GM20000 (cell line): ENCODE data around the gene SDK2.

ENCODE experiments used
- DNase-seq: peaks from one replicate; pipeline ENCODE4 v3.0.0; 2012; ENCODE audit warnings: low spot score
- TF ChIP-seq, protein P1 (sequence below): IDR thresholded peaks from 2 replicates; pipeline ENCODE4 v1.5.1; 2012; ENCODE audit warnings: mild to moderate bottlenecking, control low read depth; ENCODE audit errors: extremely low read depth, missing control alignments

Gene SDK2

DNA sequence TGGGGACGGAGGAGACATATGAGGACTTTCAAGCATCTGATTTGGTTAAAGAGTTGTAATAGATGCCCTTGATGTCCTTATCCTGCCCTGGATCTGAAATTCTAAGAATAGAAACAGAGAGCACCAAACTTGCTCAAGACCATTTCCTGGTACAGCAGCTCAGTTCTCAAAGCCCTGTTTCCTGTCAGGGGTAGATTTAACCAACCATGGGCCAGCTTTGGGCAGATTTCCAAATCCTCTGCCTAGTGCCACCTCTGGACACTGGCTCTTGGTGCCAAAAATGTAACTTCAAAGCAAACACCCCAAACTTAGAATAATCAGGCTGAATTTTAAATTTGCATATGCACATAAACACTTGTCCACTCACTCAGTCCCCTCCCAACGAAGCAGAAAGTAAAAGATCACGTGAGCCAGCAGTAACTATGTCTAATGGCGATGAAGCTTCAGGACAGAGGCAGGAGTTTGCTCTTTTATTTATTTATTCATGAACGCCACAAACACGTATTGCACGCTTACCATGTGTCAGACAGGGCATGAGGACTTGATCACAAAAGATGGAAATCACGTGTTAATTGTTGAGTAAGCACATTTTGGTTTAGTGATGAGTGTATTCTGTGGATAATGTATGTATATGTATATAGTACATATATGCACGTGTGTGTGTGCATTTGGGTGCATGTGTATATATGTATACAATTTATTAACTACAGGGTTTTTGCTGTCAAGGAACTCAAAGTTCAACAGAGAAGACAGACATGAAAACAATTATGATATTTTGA lies 23.1 kb upstream of the SDK2 start:
- TF ChIP-seq, protein P1, sequence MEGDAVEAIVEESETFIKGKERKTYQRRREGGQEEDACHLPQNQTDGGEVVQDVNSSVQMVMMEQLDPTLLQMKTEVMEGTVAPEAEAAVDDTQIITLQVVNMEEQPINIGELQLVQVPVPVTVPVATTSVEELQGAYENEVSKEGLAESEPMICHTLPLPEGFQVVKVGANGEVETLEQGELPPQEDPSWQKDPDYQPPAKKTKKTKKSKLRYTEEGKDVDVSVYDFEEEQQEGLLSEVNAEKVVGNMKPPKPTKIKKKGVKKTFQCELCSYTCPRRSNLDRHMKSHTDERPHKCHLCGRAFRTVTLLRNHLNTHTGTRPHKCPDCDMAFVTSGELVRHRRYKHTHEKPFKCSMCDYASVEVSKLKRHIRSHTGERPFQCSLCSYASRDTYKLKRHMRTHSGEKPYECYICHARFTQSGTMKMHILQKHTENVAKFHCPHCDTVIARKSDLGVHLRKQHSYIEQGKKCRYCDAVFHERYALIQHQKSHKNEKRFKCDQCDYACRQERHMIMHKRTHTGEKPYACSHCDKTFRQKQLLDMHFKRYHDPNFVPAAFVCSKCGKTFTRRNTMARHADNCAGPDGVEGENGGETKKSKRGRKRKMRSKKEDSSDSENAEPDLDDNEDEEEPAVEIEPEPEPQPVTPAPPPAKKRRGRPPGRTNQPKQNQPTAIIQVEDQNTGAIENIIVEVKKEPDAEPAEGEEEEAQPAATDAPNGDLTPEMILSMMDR: no peak
- no peak for DNase-seq

DNA sequence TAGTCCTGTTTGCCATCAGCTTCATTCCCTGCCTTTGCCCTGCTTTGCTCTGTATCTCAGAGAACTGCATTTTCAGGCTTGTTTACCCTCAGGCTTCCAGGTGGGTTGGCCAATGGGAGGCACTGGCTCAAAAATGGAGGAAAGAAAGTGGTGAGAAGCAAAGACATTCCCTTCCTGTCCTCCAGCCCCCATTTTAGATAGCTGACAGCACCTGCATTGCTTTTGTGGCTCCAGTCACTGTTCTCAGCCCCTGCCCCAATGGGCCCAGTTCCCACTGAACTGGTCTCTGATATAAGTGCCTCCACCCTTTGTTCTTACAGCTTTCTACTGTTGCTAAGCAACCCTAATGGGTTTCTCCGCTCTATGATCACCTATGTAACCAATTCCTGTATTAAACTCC lies 19.4 kb upstream of the SDK2 start:
- TF ChIP-seq, protein P1: no peak
- no peak for DNase-seq

DNA sequence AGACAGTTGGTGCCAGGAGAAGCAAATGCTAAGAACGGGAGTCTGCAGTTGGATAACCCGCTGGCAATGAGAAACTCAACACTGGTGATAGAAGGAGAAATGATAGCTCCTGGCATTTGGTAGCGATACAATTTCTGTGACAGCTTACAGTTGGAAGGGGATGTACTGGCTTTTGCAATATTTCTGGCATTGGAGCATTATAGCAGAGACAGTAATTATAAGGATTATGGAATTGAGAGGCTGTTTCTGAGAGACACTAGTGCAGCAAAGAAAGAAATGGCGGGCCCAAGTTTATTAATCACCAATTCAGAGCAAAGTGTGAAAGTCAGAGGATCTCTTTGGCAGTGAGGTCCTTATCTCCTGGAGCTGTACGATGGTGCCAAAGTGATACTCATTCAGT lies 16.1 kb upstream of the SDK2 start:
- TF ChIP-seq, protein P1: no peak
- DNase-seq: no peak

DNA sequence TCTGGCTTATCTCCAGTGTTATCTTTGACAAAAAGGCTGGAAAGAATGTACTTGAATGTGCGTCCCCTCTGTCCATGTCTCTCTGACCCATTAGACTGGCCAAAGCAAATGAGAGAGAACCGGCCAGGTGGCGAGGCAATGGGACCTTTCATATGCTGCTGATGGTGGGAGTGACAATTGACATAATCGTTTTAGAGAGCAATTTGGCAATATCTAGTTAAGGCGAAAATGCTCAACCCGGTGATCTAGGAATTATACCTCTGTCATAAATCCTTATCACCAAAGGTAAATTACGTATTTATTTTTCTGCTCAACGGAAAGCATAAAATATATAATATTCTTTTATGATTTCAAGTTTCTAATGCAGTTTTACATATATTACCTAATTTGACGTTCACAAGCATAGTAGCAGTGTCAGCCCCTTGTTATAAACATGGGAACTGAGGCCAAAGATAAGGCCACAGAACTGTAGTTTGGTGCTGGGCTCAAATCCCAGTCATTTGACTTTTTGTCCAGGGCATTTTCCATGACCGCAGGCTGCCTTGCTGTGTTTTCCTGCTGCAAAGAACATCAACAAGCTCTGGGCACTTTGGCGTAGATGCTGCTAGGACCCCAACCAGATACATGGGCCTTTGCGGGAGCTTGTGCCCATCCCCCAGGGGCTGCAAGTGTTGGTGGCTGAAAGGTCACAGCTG lies 14.7 kb upstream of the SDK2 start:
- TF ChIP-seq, protein P1: no peak

DNA sequence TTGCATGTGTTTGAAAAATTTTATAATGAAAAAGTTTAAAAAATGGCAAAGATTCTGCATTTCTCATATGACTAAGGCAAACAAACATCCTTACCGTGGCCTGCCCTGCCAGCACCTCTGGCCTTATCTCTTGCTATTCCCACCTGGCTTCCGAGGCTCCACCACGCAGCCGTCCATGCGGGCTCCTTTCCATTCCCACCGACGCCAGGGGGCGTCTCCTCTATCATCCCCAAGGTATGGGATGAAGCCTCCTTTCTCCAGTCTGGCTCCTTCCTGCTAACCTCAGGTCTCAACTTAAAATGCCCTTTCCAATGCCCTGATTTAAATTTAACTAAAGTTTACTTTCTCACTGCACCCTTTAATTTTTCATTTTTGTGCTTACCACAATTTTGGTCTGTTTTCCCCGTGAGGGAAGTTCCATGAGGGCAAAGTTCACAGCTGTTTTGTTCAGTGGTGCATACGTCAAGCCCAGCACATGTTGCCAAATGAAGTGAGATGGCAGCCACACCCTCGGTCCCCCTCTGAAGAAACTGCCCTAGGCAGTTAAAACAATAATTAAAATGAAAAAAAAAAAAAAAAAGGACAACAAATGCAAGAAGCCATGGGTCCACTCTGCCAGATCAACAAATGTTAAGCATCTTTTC lies 13.3 kb upstream of the SDK2 start:
- TF ChIP-seq, protein P1: no peak

More for the DNA sequence above, 14.7 kb upstream of the SDK2 start:
- no peak for DNase-seq

DNA sequence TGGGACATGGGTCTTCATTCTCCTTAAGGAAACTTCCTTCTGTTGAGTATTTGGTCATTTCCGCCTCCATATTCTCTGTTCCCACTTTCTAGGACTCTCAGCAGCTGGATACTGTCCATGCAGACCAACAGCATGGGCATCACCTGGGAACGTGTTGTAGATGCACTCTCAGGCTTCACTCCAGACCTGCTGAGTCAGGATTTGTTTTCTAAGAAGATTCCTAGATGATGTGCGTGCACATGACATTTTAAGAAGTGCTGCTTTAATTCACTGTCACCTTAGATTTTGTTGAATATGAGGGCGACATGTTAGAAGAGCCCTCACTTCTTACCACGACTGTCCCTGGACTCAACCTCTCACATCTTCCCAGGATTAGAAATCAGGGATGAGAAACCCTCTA lies 10.0 kb upstream of the SDK2 start:
- no peak for DNase-seq
- TF ChIP-seq, protein P1: no peak

More for the DNA sequence above, 13.3 kb upstream of the SDK2 start:
- no peak for DNase-seq

DNA sequence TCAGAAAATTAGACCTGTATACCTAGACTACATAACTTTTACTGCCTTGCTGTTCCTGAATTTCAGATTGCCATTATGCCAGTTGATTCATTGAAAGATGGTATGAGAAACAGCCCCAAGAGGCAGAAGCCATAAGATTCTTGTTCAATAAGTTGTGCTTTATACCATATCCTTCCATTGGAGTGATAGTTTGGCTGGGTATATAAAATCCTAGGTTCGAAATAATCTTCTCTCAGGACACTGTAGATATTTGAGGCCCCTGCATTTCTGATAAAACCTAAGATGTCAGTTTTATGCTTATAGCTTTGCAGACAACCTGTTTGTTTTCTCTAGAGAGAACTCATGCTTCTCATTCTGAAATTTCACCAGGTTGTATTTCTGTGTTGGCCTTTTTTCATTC lies 9.6 kb upstream of the SDK2 start:
- no peak for DNase-seq

More for the DNA sequence above, 9.6 kb upstream of the SDK2 start:
- TF ChIP-seq, protein P1: no peak
